Sigmoid colon (tissue), 4 donors: Measurements from ENCODE around the gene BZW2.

Source experiments
- CTCF ChIP-seq, 4 experiments: fragments of 450-650 bp in 3 of 4; fragments of 200-600 bp in 1 of 4; IDR thresholded peaks; one replicate each; pipeline ENCODE4 v1.5.1; 2016 to 2019; ENCODE audit warnings: antibody characterized with exemption in 4 of 4, mild to moderate bottlenecking in 3 of 4, moderate library complexity in 2 of 4
- POLR2A ChIP-seq, 2 donors: fragments of 450-650 bp; IDR thresholded peaks; one replicate each; pipeline ENCODE4 v1.6.1; 2016; ENCODE audit warnings: antibody characterized with exemption in 2 of 2, mild to moderate bottlenecking in 2 of 2, moderate library complexity in 2 of 2
- POLR2AphosphoS5 ChIP-seq, 4 donors: sonication (generic); formaldehyde crosslinking; IDR thresholded peaks; one replicate each; pipeline ENCODE4 v1.6.1; 2017; ENCODE audit warnings: antibody characterized with exemption in 4 of 4

DNA sequence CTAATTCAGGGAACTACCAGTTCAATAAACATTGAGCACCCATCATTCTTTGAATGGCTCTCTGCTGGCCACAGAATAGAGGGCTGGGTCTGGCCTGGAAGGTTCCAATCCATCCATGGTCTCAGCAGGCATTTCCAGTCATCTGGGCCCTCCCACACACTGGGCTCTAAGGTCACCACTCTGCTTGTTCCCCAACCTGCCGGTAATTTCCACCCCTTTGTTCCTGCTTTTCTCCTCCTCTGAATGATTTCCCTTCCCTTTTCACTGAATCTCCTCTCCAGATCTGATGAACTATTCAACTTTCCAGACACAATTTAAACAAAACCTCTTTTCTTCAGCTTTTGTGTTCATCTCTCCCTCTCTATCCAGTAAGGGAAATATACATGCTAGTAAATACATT is 2.6 kb downstream of the BZW2 start:
- TF ChIP-seq POLR2A (IDR thresholded peaks at IDR 0.05) (no peak), POLR2AphosphoS5 (IDR thresholded peaks at IDR 0.05) (no peak), CTCF (IDR thresholded peaks at IDR 0.05) (no peak)
